Suprapubic skin (tissue), 4 donors: ENCODE measurements around the gene MCM7. TPM values are rescaled to one million over a fixed set of nuclear protein-coding genes. Genes with fewer than 3 reads are reported as not detected.

ENCODE experiments used
- DNase-seq, 2 donors: peaks; one replicate each; pipeline ENCODE4 v3.0.0-alpha.2; 2019; ENCODE audit warnings: low spot score in 2 of 2
- H3K27ac ChIP-seq: fragments of 200-600 bp; sonication (generic); one replicate; pipeline ENCODE4 v1.5.1; 2019
- H3K27me3 ChIP-seq: fragments of 200-600 bp; sonication (generic); one replicate; pipeline ENCODE4 v1.5.1; 2019
- H3K36me3 ChIP-seq: fragments of 200-600 bp; sonication (generic); one replicate; pipeline ENCODE4 v1.5.1; 2019
- H3K4me1 ChIP-seq: fragments of 200-600 bp; sonication (generic); one replicate; pipeline ENCODE4 v1.5.1; 2019
- H3K4me3 ChIP-seq: fragments of 200-600 bp; sonication (generic); one replicate; pipeline ENCODE4 v1.5.1; 2019; ENCODE audit warnings: mild to moderate bottlenecking
- H3K9me3 ChIP-seq: fragments of 200-600 bp; sonication (generic); one replicate; pipeline ENCODE4 v1.5.1; 2019
- EP300 ChIP-seq: sonication (generic); formaldehyde crosslinking; IDR thresholded peaks from one replicate; pipeline ENCODE4 v1.6.1; 2017; ENCODE audit warnings: antibody characterized with exemption
- POLR2A ChIP-seq, 2 donors: fragments of 450-650 bp; IDR thresholded peaks; one replicate each; pipeline ENCODE4 v1.6.1; 2017; ENCODE audit warnings: antibody characterized with exemption in 2 of 2, mild to moderate bottlenecking in 2 of 2, moderate library complexity in 2 of 2
- POLR2AphosphoS5 ChIP-seq, 3 donors: sonication (generic); formaldehyde crosslinking; IDR thresholded peaks; one replicate each; pipeline ENCODE4 v1.6.1; 2017; ENCODE audit warnings: antibody characterized with exemption in 3 of 3
- WGBS: methylation state at CpG from one replicate; pipeline ENCODE4 v1.1.5; 2018; 5-methylcytosine and 5-hydroxymethylcytosine counted together
- total RNA-seq, 4 donors: library from RNA; depleted of rRNA; stranded (reverse); fragments of >200 nt; gene quantifications; one replicate each; pipeline ENCODE4 v1.1.0, GENCODE V29; 2016
- TF ChIP-seq, protein P1 (sequence below), 2 donors: fragments of 200-600 bp in 1 of 2; fragments of 450-650 bp in 1 of 2; sonication (generic) in 1 of 2; IDR thresholded peaks; one replicate each; pipeline ENCODE4 v1.5.1; 2016 to 2019; ENCODE audit warnings: antibody characterized with exemption in 2 of 2, mild to moderate bottlenecking in 1 of 2, moderate library complexity in 1 of 2

MCM7 gene
- total RNA-seq, 4 donors from 2014 or later: 43.8 to 97.0 (median 51.8) TPM

DNA sequence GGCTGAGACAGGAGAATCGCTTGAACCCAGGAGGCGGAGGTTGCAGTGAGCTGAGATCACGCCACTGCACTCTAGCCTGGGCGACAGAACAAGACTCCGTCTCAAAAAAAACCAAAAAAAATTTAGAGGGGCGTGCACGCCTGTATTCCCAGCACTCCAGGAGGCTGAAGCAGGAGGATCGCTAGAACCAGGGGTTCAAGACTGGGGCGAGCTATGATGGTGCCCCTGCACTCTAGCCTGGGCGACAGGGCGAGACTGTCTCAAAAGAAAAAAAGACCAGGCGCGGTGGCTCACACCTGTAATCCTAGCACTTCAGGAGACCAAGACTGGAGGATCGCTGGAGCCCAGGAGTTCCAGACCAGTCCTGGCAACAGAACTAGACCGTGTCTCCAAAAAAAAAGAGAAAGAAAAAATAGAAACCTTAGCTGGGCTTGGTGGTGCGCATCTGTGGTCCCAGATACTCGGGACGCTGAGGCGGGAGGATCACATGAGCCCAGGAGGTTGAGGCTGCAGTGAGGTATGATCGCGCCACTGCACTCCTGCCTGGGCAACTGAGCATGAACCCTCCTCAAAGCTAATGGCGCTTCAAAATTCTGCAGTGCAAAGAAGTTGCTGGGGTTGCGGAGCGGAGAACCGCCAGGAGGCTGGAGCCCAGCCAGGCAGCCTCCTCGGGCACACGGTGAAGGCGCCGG is 25.2 kb upstream of the MCM7 start:
- Histone ChIP-seq H3K9me3 (no peaks in the 10 kb centered on the region), H3K36me3 (no peaks in the 10 kb centered on the region), H3K4me3 (peak overlapping the region; percentile 91), H3K4me1 (peaks cover 41% of the 10 kb centered on the region), H3K27ac (peak overlapping the region; percentile 99), H3K27me3 (no peaks in the 10 kb centered on the region)
- TF ChIP-seq EP300 (no peak), POLR2A (IDR thresholded peaks at IDR 0.05) (no peak), POLR2AphosphoS5 (IDR thresholded peaks at IDR 0.05) (peak in 1 of 3 donors; percentile 5)
- TF ChIP-seq, protein P1, sequence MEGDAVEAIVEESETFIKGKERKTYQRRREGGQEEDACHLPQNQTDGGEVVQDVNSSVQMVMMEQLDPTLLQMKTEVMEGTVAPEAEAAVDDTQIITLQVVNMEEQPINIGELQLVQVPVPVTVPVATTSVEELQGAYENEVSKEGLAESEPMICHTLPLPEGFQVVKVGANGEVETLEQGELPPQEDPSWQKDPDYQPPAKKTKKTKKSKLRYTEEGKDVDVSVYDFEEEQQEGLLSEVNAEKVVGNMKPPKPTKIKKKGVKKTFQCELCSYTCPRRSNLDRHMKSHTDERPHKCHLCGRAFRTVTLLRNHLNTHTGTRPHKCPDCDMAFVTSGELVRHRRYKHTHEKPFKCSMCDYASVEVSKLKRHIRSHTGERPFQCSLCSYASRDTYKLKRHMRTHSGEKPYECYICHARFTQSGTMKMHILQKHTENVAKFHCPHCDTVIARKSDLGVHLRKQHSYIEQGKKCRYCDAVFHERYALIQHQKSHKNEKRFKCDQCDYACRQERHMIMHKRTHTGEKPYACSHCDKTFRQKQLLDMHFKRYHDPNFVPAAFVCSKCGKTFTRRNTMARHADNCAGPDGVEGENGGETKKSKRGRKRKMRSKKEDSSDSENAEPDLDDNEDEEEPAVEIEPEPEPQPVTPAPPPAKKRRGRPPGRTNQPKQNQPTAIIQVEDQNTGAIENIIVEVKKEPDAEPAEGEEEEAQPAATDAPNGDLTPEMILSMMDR (IDR thresholded peaks at IDR 0.05): peak in 1 of 2 donors; percentile 1
- 13% methylated on average over 24 of the region's 29 CpGs for WGBS
- no peak for DNase-seq

DNA sequence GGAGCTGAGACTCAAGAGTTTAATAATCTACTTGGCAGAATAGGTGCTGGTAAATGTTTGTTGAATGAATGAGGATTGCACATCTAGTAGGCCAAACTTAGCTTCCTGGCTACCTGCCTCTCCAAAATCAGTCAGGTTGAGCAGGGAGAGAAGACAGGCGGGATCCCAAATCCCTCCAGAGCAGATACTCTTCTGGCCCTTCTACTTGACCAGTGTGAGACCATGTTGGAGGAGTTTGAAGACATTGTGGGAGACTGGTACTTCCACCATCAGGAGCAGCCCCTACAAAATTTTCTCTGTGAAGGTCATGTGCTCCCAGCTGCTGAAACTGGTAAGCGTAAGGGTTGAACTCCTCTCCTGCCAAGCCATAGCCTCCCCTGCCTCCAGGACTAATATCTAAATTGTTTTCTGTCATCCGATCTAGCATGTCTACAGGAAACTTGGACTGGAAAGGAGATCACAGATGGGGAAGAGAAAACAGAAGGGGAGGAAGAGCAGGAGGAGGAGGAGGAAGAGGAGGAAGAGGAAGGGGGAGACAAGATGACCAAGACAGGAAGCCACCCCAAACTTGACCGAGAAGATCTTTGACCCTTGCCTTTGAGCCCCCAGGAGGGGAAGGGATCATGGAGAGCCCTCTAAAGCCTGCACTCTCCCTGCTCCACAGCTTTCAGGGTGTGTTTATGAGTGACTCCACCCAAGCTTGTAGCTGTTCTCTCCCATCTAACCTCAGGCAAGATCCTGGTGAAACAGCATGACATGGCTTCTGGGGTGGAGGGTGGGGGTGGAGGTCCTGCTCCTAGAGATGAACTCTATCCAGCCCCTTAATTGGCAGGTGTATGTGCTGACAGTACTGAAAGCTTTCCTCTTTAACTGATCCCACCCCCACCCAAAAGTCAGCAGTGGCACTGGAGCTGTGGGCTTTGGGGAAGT is 23.4 kb upstream of the MCM7 start:
- no peaks in the 10 kb centered on the region for H3K9me3 ChIP-seq
- no peak for DNase-seq
- H3K4me1 ChIP-seq: peaks cover 45% of the 10 kb centered on the region
- 61% methylated on average over 4 of the region's 4 CpGs for WGBS
- TF ChIP-seq POLR2AphosphoS5 (IDR thresholded peaks at IDR 0.05): no peak
- no peak for TF ChIP-seq EP300
- TF ChIP-seq POLR2A (IDR thresholded peaks at IDR 0.05): no peak
- TF ChIP-seq, protein P1 (IDR thresholded peaks at IDR 0.05): no peak
- H3K4me3 ChIP-seq: no peak overlapping the region
- no peak overlapping the region for H3K27ac ChIP-seq
- H3K27me3 ChIP-seq: no peaks in the 10 kb centered on the region
- H3K36me3 ChIP-seq: no peaks in the 10 kb centered on the region

DNA sequence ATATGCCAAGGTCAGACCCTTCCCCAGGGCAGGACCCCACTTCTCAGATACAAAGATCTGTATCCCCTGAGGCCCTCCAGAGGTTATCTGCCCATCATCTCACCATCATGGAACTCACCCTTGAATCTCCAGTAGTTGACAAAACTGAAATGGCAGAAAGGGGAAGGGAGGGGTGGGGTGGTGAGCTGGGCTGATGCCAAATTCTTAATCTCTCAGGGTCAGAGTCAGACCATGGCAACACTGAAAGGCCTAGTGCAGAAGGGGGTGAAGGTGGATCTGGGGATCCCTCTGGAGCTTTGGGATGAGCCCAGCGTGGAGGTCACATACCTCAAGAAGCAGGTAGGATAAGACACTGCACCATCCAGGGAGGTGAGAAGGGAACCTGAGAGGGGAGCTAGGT is 21.4 kb upstream of the MCM7 start:
- no peaks in the 10 kb centered on the region for H3K9me3 ChIP-seq
- TF ChIP-seq POLR2AphosphoS5 (IDR thresholded peaks at IDR 0.05) (no peak), POLR2A (IDR thresholded peaks at IDR 0.05) (no peak)
- no peaks in the 10 kb centered on the region for H3K27me3 ChIP-seq
- H3K4me3 ChIP-seq: no peak overlapping the region
- H3K4me1 ChIP-seq: peaks cover 44% of the 10 kb centered on the region
- no peak for DNase-seq
- no peaks in the 10 kb centered on the region for H3K36me3 ChIP-seq
- WGBS: 100% methylated on average over 1 of the region's 1 CpG
- H3K27ac ChIP-seq: no peak overlapping the region

DNA sequence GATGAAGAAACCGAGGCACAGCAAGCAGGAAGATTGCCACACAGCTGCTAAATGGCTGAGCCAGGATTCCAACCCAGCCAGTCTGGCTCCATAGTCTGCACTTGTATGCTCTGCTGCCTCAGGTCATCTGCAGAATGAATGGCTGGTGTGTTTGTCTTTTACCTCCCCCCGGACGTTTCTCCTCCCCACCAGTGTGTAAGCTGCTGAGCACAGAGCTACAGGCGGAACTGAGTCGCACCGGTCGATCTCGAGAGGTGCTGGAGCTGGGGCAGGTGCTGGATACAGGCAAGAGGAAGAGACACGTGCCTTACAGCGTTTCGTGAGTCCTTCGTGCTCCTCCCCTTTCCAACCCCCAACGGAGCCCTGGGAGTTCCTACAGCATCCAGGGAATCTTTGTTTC is 20.9 kb upstream of the MCM7 start:
- no peak for DNase-seq
- Histone ChIP-seq H3K27ac (no peak overlapping the region), H3K27me3 (no peaks in the 10 kb centered on the region), H3K4me3 (no peak overlapping the region), H3K9me3 (no peaks in the 10 kb centered on the region), H3K36me3 (no peaks in the 10 kb centered on the region), H3K4me1 (peaks cover 42% of the 10 kb centered on the region)
- TF ChIP-seq, protein P1 (IDR thresholded peaks at IDR 0.05): no peak
- TF ChIP-seq EP300 (no peak), POLR2A (IDR thresholded peaks at IDR 0.05) (no peak), POLR2AphosphoS5 (IDR thresholded peaks at IDR 0.05) (no peak)
- WGBS: 48% methylated on average over 13 of the region's 13 CpGs

DNA sequence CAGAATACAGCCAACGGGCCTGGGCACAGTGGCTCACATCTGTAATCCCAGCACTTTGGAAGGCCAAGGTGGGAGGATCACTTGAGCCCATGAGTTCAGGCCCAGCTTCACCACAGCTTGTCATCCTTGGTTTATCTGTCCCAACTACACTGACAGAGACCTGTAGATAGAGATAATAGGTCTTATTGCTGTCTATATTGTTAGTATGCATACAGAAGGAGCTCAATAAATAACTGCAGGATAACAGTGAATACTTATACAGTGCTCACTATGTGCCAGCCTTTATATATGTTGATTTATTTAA is 19.5 kb upstream of the MCM7 start:
- TF ChIP-seq POLR2AphosphoS5 (IDR thresholded peaks at IDR 0.05) (no peak), EP300 (no peak), POLR2A (IDR thresholded peaks at IDR 0.05) (no peak)
- TF ChIP-seq, protein P1 (IDR thresholded peaks at IDR 0.05): no peak
- Histone ChIP-seq H3K27me3 (no peaks in the 10 kb centered on the region), H3K9me3 (no peaks in the 10 kb centered on the region), H3K4me1 (peaks cover 33% of the 10 kb centered on the region), H3K4me3 (no peak overlapping the region), H3K36me3 (no peaks in the 10 kb centered on the region), H3K27ac (no peak overlapping the region)
- no peak for DNase-seq
- WGBS: 14% methylated on average over 1 of the region's 1 CpG
